BE2C (cell line): Measurements from ENCODE around the gene FAM169A.
A peak's percentile ranks its signal among the peaks of the same experiment; 100 is the strongest.
"Not testable (repeated sequence)": the region's sequence is repeated elsewhere in the genome, so short reads cannot be mapped to it uniquely, and the experiment has no call there.

ENCODE experiments used
- DNase-seq: peaks from one replicate; pipeline ENCODE4 v3.0.0-alpha.2; 2020
- H3K27me3 ChIP-seq: fragments of 250-450 bp; sonication (Bioruptor Pico); 2 replicates; pipeline ENCODE4 v1.5.1; 2020; ENCODE audit warnings: mild to moderate bottlenecking
- H3K36me3 ChIP-seq: fragments of 250-450 bp; sonication (Bioruptor Pico); 2 replicates; pipeline ENCODE4 v1.5.1; 2020; ENCODE audit warnings: mild to moderate bottlenecking
- H3K4me1 ChIP-seq: fragments of 250-450 bp; sonication (Bioruptor Pico); 2 replicates; pipeline ENCODE4 v1.5.1; 2020
- H3K4me3 ChIP-seq: 2 replicates; pipeline ENCODE4 v1.5.1; 2011; ENCODE audit warnings: low read depth, low read length
- H3K9me3 ChIP-seq: fragments of 250-450 bp; sonication (Bioruptor Pico); 2 replicates; pipeline ENCODE4 v1.5.1; 2020
- TF ChIP-seq, protein P1 (sequence below): IDR thresholded peaks from 2 replicates; pipeline ENCODE4 v1.5.1; 2012; ENCODE audit warnings: mild to moderate bottlenecking, low read depth, low read length

Gene FAM169A

DNA sequence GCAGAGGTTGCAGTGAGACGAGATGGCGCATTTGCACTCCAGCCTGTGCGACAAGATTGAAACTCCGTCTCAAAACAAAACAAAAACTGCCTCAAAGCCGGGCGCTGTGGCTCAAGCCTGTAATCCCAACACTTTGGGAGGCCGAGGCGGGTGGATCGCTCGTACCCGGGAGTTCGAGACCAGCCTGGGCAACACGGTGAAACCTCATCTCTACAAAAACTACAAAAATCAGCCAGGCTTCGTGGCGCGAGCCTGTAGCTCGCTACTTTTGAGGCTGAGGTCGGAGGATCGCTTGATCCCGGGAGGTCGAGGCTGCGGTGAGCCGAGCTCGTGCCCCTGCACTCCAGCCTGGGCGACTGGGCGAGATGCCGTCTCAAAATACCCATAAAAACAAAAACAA, 100.3 kb downstream of the FAM169A start:
- TF ChIP-seq, protein P1, sequence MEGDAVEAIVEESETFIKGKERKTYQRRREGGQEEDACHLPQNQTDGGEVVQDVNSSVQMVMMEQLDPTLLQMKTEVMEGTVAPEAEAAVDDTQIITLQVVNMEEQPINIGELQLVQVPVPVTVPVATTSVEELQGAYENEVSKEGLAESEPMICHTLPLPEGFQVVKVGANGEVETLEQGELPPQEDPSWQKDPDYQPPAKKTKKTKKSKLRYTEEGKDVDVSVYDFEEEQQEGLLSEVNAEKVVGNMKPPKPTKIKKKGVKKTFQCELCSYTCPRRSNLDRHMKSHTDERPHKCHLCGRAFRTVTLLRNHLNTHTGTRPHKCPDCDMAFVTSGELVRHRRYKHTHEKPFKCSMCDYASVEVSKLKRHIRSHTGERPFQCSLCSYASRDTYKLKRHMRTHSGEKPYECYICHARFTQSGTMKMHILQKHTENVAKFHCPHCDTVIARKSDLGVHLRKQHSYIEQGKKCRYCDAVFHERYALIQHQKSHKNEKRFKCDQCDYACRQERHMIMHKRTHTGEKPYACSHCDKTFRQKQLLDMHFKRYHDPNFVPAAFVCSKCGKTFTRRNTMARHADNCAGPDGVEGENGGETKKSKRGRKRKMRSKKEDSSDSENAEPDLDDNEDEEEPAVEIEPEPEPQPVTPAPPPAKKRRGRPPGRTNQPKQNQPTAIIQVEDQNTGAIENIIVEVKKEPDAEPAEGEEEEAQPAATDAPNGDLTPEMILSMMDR, result no peak
- H3K27me3 ChIP-seq, result no peaks in the 10 kb centered on the region
- no peaks in the 10 kb centered on the region for H3K9me3 ChIP-seq
- peak overlapping the region; percentile 89 for H3K4me3 ChIP-seq
- no peaks in the 10 kb centered on the region for H3K4me1 ChIP-seq
- peaks cover 24% of the 10 kb centered on the region for H3K36me3 ChIP-seq
- no peak for DNase-seq

DNA sequence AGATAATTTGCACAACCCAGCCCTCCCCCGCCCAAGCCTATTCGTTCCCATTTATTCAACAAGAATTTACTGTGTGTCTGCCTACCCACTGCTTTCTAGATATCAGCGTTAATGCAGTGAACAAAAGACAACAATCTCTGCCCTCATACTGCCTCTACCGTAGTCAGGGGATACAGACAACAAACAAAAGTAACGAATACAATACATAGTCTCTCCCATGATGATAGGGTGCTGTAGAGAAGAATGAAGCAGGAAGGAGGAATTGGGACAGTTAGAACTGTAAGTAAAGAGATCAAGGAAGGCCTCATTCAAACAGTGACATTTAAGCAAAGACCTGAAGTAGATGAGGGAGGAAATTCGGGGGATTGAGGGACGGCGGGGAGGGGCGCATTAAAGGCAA, 101.0 kb downstream of the FAM169A start:
- Histone ChIP-seq H3K36me3 (peaks cover 18% of the 10 kb centered on the region), H3K4me1 (no peaks in the 10 kb centered on the region), H3K4me3 (peak overlapping the region; percentile 89; the same call in 1 of the 2 replicates), H3K9me3 (no peaks in the 10 kb centered on the region), H3K27me3 (no peaks in the 10 kb centered on the region)
- no peak for DNase-seq
- TF ChIP-seq, protein P1, result no peak

DNA sequence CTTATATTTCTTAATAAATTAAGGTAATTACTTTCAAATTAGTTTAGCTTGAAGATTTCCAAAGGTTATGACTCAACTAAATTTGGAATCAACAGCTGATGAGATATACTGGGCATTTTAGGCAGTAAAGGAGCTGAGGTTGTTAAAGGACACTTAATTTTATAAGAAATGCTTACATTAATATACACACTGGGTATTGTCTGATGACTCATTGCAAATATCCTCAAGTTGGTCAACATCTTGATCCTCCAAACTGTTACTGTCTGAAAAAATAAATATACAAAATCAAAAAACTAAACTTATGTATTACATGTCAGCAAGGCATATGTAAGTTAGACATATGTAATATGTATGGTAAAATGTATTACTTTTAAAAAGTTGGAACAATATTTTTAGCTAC, 102.7 kb downstream of the FAM169A start:
- Histone ChIP-seq H3K27me3 (no peaks in the 10 kb centered on the region), H3K36me3 (peaks cover 8% of the 10 kb centered on the region), H3K4me1 (no peaks in the 10 kb centered on the region), H3K9me3 (no peaks in the 10 kb centered on the region), H3K4me3 (no peak overlapping the region)
- no peak for DNase-seq
- TF ChIP-seq, protein P1, result no peak

DNA sequence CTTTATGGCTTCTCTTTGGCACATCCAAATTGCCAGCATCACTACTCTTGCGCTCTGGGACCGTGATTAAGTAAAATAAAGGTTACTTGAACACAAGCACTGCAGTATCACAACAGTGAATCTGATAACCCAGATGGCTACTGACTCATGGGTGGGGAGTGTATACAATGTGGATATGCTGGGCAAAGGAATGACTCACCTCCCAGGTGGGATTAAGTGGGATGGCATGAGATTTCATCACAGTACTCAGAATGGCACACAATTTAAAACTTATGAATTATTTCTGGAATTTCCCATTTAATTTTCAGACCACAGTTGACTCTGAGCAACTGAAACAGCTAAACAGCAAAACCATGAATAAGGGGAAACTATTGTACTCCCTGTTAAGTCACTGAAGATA, 103.6 kb downstream of the FAM169A start:
- Histone ChIP-seq H3K27me3 (no peaks in the 10 kb centered on the region), H3K4me3 (no peak overlapping the region), H3K36me3 (peaks cover 13% of the 10 kb centered on the region), H3K4me1 (no peaks in the 10 kb centered on the region), H3K9me3 (no peaks in the 10 kb centered on the region)
- TF ChIP-seq, protein P1, result no peak
- DNase-seq, result no peak

DNA sequence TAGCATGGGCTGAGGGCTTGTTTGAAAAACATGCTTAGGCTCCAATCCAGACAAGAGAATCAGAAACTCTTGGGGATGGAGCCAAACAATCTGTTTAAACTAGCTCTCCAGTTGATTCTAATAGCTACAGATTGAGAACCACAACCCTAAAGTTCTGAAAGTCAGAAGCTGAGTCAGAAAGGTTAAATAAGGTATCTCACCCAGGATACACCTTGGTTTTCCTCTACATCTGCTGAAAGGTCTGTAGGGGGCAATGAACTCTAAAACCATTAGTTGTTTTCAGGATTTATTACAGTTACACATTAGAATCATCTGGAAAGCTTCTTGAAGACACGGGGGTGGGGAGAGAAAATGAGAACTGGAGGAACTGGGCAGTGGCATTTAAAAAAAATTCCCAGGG, 104.9 kb downstream of the FAM169A start:
- no peak overlapping the region for H3K4me3 ChIP-seq
- DNase-seq, result no peak

DNA sequence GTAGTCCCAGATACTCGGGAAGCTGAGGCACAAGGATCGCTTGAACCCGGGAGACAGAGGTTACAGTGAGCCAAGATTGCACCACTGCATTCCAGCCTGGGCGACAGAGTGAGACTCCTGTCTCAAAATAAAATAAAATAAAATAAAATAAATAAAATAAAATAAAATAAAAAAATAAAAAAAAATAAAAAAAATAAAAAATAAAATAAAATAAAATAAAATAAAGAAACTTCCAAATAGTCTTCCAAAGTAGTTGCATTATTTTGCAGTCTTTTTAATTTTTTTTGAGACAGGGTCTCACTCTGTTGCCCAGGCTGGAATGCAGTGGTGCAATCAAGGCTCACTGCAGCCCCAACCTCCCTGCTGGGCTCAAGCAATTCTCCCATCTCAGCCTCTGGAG, 117.4 kb downstream of the FAM169A start:
- H3K36me3 ChIP-seq, result peaks cover 48% of the 10 kb centered on the region
- H3K9me3 ChIP-seq, H3K4me1 ChIP-seq, H3K27me3 ChIP-seq, DNase-seq, H3K4me3 ChIP-seq: not testable (repeated sequence)

More for the DNA sequence above, 104.9 kb downstream of the FAM169A start:
- Histone ChIP-seq H3K36me3 (peaks cover 26% of the 10 kb centered on the region), H3K9me3 (no peaks in the 10 kb centered on the region), H3K27me3 (no peaks in the 10 kb centered on the region), H3K4me1 (no peaks in the 10 kb centered on the region)
- TF ChIP-seq, protein P1, result no peak

DNA sequence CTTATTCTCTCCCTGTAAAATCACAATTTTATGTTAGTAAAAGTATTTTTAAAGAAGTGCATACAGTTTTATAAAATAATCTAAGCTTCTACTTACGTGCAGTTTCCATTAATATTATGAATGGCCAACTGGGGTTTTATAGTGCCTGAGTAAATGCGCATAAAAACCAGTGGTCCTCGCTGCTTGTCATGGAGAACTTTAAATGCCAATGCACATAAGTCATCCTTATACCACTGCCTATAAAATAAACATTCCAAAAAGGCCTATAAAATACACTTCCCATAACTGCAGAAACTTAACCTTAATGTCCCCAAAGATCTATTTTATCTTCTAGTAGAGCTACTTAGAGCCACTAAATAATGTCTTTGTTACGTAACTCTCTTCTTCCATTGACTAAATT, 127.8 kb downstream of the FAM169A start:
- no peaks in the 10 kb centered on the region for H3K27me3 ChIP-seq
- no peak for DNase-seq
- peaks cover 38% of the 10 kb centered on the region for H3K36me3 ChIP-seq

More for the DNA sequence above, 127.8 kb downstream of the FAM169A start:
- Histone ChIP-seq H3K4me1 (no peaks in the 10 kb centered on the region), H3K4me3 (no peak overlapping the region), H3K9me3 (no peaks in the 10 kb centered on the region)
- TF ChIP-seq, protein P1, result no peak
